ENCODE data around the gene ADAM12. TPM values are rescaled to one million over a fixed set of nuclear protein-coding genes. Genes with fewer than 3 reads are reported as not detected.

The ADAM12 gene
- total RNA-seq, 1 experiment from 2014 or later, result not detected

- ATAC-seq (no peak), DNase-seq (ENCODE audit: low read depth, low spot score) (no peak)
- Histone ChIP-seq H3K36me3 (ENCODE audit: control insufficient read depth in 1 of 2, insufficient read depth in 2 of 2, low read length in 2 of 2) (no peaks in the 10 kb centered on the region), H3K27me3 (ENCODE audit: insufficient read depth, low read length) (peaks cover 33% of the 10 kb centered on the region), H3K27ac (ENCODE audit: low read depth, low read length) (no peak overlapping the region), H3K79me2 (ENCODE audit: insufficient read depth, low read length) (no peaks in the 10 kb centered on the region), H3K4me3 (replicated peaks in 1 of 2; ENCODE audit: low read depth in 1 of 2, low read length in 2 of 2) (no peak overlapping the region), H4K20me1 (ENCODE audit: insufficient read depth) (no peaks in the 10 kb centered on the region), H3K4me2 (ENCODE audit: low read length) (no peak overlapping the region), H3K4me1 (ENCODE audit: control insufficient read depth in 1 of 2, insufficient read depth in 2 of 2, low read length in 2 of 2) (peaks cover 0 to 2% of the 10 kb centered on the region in 2 experiments; a peak in 1 of 4 replicates), H3K9me2 (ENCODE audit: insufficient read depth) (no peaks in the 10 kb centered on the region), H3K9me3 (ENCODE audit: control insufficient read depth in 1 of 2, insufficient read depth in 1 of 2, low read depth in 1 of 2, low read length in 2 of 2) (no peaks in the 10 kb centered on the region), H3K9ac (ENCODE audit: low read length) (no peak overlapping the region), H2AFZ (ENCODE audit: low read depth, low read length, poor library complexity, severe bottlenecking) (no peak overlapping the region)
- intact Hi-C loops (cut with micrococcal nuclease), result no loop called here
- POLR2A ChIA-PET, result no interaction called here
- TF ChIP-seq POLR2AphosphoS5 (IDR thresholded peaks at IDR 0.05; ENCODE audit: low read depth, low read length) (no peak), RAD21 (IDR thresholded peaks at IDR 0.05; ENCODE audit: low read depth) (no peak), EGR1 (IDR thresholded peaks at IDR 0.05; ENCODE audit: low read depth) (no peak), CEBPB (IDR thresholded peaks at IDR 0.05; ENCODE audit: low read depth) (no peak)
- TF ChIP-seq, protein P1, sequence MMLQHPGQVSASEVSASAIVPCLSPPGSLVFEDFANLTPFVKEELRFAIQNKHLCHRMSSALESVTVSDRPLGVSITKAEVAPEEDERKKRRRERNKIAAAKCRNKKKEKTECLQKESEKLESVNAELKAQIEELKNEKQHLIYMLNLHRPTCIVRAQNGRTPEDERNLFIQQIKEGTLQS (IDR thresholded peaks at IDR 0.05), result no peak
- RAD21 ChIA-PET (ENCODE audit: low non-redundant PET in 1 of 2, low total read pairs in 2 of 2, uncharacterized antibody in 2 of 2, unreplicated experiment in 2 of 2), result no interaction called here
- BruUV-seq (replicated peaks), result no TSS peak
- CTCF ChIA-PET, result no interaction called here
Observed at GRCh38 chr10:126374435-126374834, 13.8 kb downstream of the ADAM12 start.

DNA sequence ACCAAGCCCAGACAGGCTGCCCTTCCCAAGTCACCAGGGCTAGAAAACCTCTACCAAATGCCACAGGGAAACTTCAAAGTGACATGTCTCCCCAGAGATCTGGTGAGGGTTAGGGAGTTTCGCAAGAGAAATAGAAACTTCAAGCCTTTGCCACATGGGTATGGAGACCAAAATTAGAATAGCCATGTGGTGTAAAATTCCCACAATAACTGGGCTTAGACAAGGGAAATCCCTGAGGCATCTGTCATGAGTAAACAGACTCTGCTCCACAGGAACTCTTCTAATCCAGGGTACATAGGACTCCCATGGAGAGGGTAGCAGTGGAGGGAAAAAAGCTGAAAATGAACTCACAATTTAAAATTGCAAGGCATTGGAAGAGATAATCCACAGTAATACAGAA is 14.3 kb downstream of the ADAM12 start:
- ChIA-PET POLR2A (no interaction called here), RAD21 (ENCODE audit: low non-redundant PET in 1 of 2, low total read pairs in 2 of 2, uncharacterized antibody in 2 of 2, unreplicated experiment in 2 of 2) (no interaction called here)

More for the DNA sequence above, 14.3 kb downstream of the ADAM12 start:
- Histone ChIP-seq H3K9me3 (ENCODE audit: control insufficient read depth in 1 of 2, insufficient read depth in 1 of 2, low read depth in 1 of 2, low read length in 2 of 2) (no peaks in the 10 kb centered on the region), H3K36me3 (ENCODE audit: control insufficient read depth in 1 of 2, insufficient read depth in 2 of 2, low read length in 2 of 2) (no peaks in the 10 kb centered on the region), H3K27ac (ENCODE audit: low read depth, low read length) (no peak overlapping the region), H3K27me3 (ENCODE audit: insufficient read depth, low read length) (peaks cover 37% of the 10 kb centered on the region), H3K79me2 (ENCODE audit: insufficient read depth, low read length) (no peaks in the 10 kb centered on the region), H3K9ac (ENCODE audit: low read length) (no peak overlapping the region), H3K4me3 (replicated peaks in 1 of 2; ENCODE audit: low read depth in 1 of 2, low read length in 2 of 2) (no peak overlapping the region), H4K20me1 (ENCODE audit: insufficient read depth) (no peaks in the 10 kb centered on the region), H3K4me2 (ENCODE audit: low read length) (no peak overlapping the region), H3K9me2 (ENCODE audit: insufficient read depth) (no peaks in the 10 kb centered on the region), H3K4me1 (ENCODE audit: control insufficient read depth in 1 of 2, insufficient read depth in 2 of 2, low read length in 2 of 2) (peaks cover 0 to 2% of the 10 kb centered on the region in 2 experiments; a peak in 1 of 4 replicates), H2AFZ (ENCODE audit: low read depth, low read length, poor library complexity, severe bottlenecking) (no peak overlapping the region)
- intact Hi-C loops (cut with micrococcal nuclease), result no loop called here
- BruUV-seq (replicated peaks), result no TSS peak
- CTCF ChIA-PET, result no interaction called here
- DNase-seq (ENCODE audit: low read depth, low spot score) (no peak), ATAC-seq (no peak)
- TF ChIP-seq POLR2AphosphoS5 (IDR thresholded peaks at IDR 0.05; ENCODE audit: low read depth, low read length) (no peak), CEBPB (IDR thresholded peaks at IDR 0.05; ENCODE audit: low read depth) (no peak), SRF (IDR thresholded peaks at IDR 0.05; ENCODE audit: low read depth) (no peak), SP1 (IDR thresholded peaks at IDR 0.05; ENCODE audit: low read depth) (no peak), CBX3 (IDR thresholded peaks at IDR 0.05; ENCODE audit: low read depth) (no peak), EZH2 (IDR thresholded peaks at IDR 0.05) (no peak), FOSL1 (IDR thresholded peaks at IDR 0.05; ENCODE audit: low read depth) (no peak), EZH2phosphoT487 (IDR thresholded peaks at IDR 0.05; ENCODE audit: borderline replicate concordance) (no peak), POLR2A (IDR thresholded peaks at IDR 0.05; ENCODE audit: borderline replicate concordance, extremely low read depth, insufficient read depth, insufficient read length) (no peak), JUND (IDR thresholded peaks at IDR 0.05) (no peak), RAD21 (IDR thresholded peaks at IDR 0.05; ENCODE audit: low read depth) (no peak)
- TF ChIP-seq, protein P2, sequence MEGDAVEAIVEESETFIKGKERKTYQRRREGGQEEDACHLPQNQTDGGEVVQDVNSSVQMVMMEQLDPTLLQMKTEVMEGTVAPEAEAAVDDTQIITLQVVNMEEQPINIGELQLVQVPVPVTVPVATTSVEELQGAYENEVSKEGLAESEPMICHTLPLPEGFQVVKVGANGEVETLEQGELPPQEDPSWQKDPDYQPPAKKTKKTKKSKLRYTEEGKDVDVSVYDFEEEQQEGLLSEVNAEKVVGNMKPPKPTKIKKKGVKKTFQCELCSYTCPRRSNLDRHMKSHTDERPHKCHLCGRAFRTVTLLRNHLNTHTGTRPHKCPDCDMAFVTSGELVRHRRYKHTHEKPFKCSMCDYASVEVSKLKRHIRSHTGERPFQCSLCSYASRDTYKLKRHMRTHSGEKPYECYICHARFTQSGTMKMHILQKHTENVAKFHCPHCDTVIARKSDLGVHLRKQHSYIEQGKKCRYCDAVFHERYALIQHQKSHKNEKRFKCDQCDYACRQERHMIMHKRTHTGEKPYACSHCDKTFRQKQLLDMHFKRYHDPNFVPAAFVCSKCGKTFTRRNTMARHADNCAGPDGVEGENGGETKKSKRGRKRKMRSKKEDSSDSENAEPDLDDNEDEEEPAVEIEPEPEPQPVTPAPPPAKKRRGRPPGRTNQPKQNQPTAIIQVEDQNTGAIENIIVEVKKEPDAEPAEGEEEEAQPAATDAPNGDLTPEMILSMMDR (IDR thresholded peaks at IDR 0.05 in 2 of 3, conservative IDR thresholded peaks at IDR 0.05 in 1 of 3; ENCODE audit: borderline replicate concordance in 1 of 3, insufficient read depth in 1 of 3, low read depth in 2 of 3, low read length in 2 of 3), result no peak
